Uterus (tissue), 4 donors: ENCODE measurements around the gene KIAA0825. TPM values are rescaled to one million over a fixed set of nuclear protein-coding genes. Genes with fewer than 3 reads are reported as not detected.

Source experiments
- DNase-seq, 2 donors: peaks; one replicate each; pipeline ENCODE4 v3.0.0-alpha.2; 2019 to 2020
- H3K27ac ChIP-seq, 2 donors: fragments of 200-600 bp; sonication (generic); 1 replicate in 1 of 2; 2 replicates in 1 of 2; pipeline ENCODE4 v1.5.1; 2016 to 2018
- H3K27me3 ChIP-seq, 2 donors: fragments of 200-600 bp; sonication (generic); one replicate each; pipeline ENCODE4 v1.5.1; 2018 to 2019; ENCODE audit warnings: control low read depth in 1 of 2
- H3K36me3 ChIP-seq, 2 donors: fragments of 200-600 bp; sonication (generic); one replicate each; pipeline ENCODE4 v1.5.1; 2019; ENCODE audit warnings: control low read depth in 1 of 2
- H3K4me1 ChIP-seq, 2 donors: fragments of 200-600 bp; sonication (generic); one replicate each; pipeline ENCODE4 v1.5.1; 2018 to 2019; ENCODE audit warnings: control low read depth in 1 of 2
- H3K4me3 ChIP-seq, 2 donors: fragments of 200-600 bp; sonication (generic); 1 replicate in 1 of 2; 2 replicates in 1 of 2; pipeline ENCODE4 v1.5.1; 2018 to 2019; ENCODE audit warnings: mild to moderate bottlenecking in 1 of 2
- H3K9me3 ChIP-seq, 2 donors: fragments of 200-600 bp; sonication (generic); one replicate each; pipeline ENCODE4 v1.5.1; 2019; ENCODE audit warnings: control low read depth in 1 of 2
- CTCF ChIP-seq, 4 experiments: fragments of 200-600 bp in 2 of 4; fragments of 450-650 bp in 2 of 4; sonication (generic) in 2 of 4; IDR thresholded peaks; one replicate each; pipeline ENCODE4 v1.5.1; 2016 to 2019; ENCODE audit warnings: antibody characterized with exemption in 4 of 4, mild to moderate bottlenecking in 2 of 4, moderate library complexity in 1 of 4
- POLR2A ChIP-seq, 2 donors: fragments of 450-650 bp; IDR thresholded peaks; one replicate each; pipeline ENCODE4 v1.6.1; 2016; ENCODE audit warnings: antibody characterized with exemption in 2 of 2, mild to moderate bottlenecking in 1 of 2, moderate library complexity in 1 of 2
- intact Hi-C: fragments of 100-400 bp; cut with DNase I; formaldehyde crosslinking; loops from one replicate; pipeline ENCODE4 v1.15.1; 2023; ENCODE audit warnings: low total_unique reads
- total RNA-seq, 4 donors: library from RNA; depleted of rRNA in 3 of 4; stranded (reverse); fragments of >200 nt in 3 of 4; gene quantifications; one replicate each; pipeline versions ENCODE4 v1.1.0 to v1.2.4, GENCODE V29; 2014 to 2023
- donor health status: DM: yes; HTN: yes; CAD: no.

KIAA0825 gene
- total RNA-seq, 4 donors from 2014 or later = 1.5 to 34.6 (median 4.5) TPM

- Histone ChIP-seq H3K36me3 (no peaks in the 10 kb centered on the region), H3K9me3 (peaks cover 0 to under 1% of the 10 kb centered on the region in 2 donors), H3K4me1 (no peaks in the 10 kb centered on the region), H3K27ac (no peak overlapping the region), H3K27me3 (no peaks in the 10 kb centered on the region), H3K4me3 (no peak overlapping the region)
- intact Hi-C loops = no loop called here
- no peak for DNase-seq
- TF ChIP-seq POLR2A (IDR thresholded peaks at IDR 0.05) (no peak), CTCF (IDR thresholded peaks at IDR 0.05) (no peak)
Measured at GRCh38 chr5:94649874-94650273, 31.5 kb upstream of the KIAA0825 start.

GRCh38 chr5:94646758-94647157, 28.4 kb upstream of the KIAA0825 start:
- no peak overlapping the region for H3K27ac ChIP-seq
- no peaks in the 10 kb centered on the region for H3K4me1 ChIP-seq
- no peak for DNase-seq
- no peaks in the 10 kb centered on the region for H3K36me3 ChIP-seq
- no peak overlapping the region for H3K4me3 ChIP-seq
- H3K9me3 ChIP-seq = no peaks in the 10 kb centered on the region
- no peaks in the 10 kb centered on the region for H3K27me3 ChIP-seq
- TF ChIP-seq CTCF (IDR thresholded peaks at IDR 0.05) = no peak
- TF ChIP-seq POLR2A (IDR thresholded peaks at IDR 0.05) = no peak
- intact Hi-C loops = no loop called here

- no peak overlapping the region for H3K27ac ChIP-seq
- no peaks in the 10 kb centered on the region for H3K4me1 ChIP-seq
- intact Hi-C loops = no loop called here
- no peaks in the 10 kb centered on the region for H3K27me3 ChIP-seq
- TF ChIP-seq CTCF (IDR thresholded peaks at IDR 0.05) (no peak), POLR2A (IDR thresholded peaks at IDR 0.05) (no peak)
- H3K36me3 ChIP-seq = no peaks in the 10 kb centered on the region
- no peak overlapping the region for H3K4me3 ChIP-seq
- peaks cover 0 to 4% of the 10 kb centered on the region in 2 donors for H3K9me3 ChIP-seq
- no peak for DNase-seq
Measured at GRCh38 chr5:94645053-94645452, 26.6 kb upstream of the KIAA0825 start.

GRCh38 chr5:94640176-94640575, 21.8 kb upstream of the KIAA0825 start:
- Histone ChIP-seq H3K4me3 (no peak overlapping the region), H3K27me3 (no peaks in the 10 kb centered on the region), H3K4me1 (no peaks in the 10 kb centered on the region), H3K27ac (no peak overlapping the region), H3K9me3 (peaks cover 0 to 6% of the 10 kb centered on the region in 2 donors), H3K36me3 (no peaks in the 10 kb centered on the region)
- intact Hi-C loops = no loop called here
- TF ChIP-seq CTCF (IDR thresholded peaks at IDR 0.05) (no peak), POLR2A (IDR thresholded peaks at IDR 0.05) (no peak)
- no peak for DNase-seq

GRCh38 chr5:94632024-94632423, 13.6 kb upstream of the KIAA0825 start:
- Histone ChIP-seq H3K9me3 (no peaks in the 10 kb centered on the region), H3K4me1 (no peaks in the 10 kb centered on the region), H3K36me3 (no peaks in the 10 kb centered on the region), H3K27ac (no peak overlapping the region), H3K27me3 (no peaks in the 10 kb centered on the region), H3K4me3 (no peak overlapping the region)
- no peak for DNase-seq
- intact Hi-C loops = no loop called here
- no peak for TF ChIP-seq POLR2A (IDR thresholded peaks at IDR 0.05)
- no peak for TF ChIP-seq CTCF (IDR thresholded peaks at IDR 0.05)
